Measurements from ENCODE around the gene TESK2. TPM values are rescaled to one million over a fixed set of nuclear protein-coding genes. Genes with fewer than 3 reads are reported as not detected.
"Not testable (repeated sequence)": the region's sequence is repeated elsewhere in the genome, so short reads cannot be mapped to it uniquely, and the experiment has no call there.

Gene TESK2
- total RNA-seq, 1 experiment from 2014 or later, result 13.8 TPM

GRCh38 chr1:45521413-45522323 is 30.7 kb upstream of the TESK2 start, which contains the start of gene PRDX1:
Gene PRDX1, minus strand, starts transcription at chr1:45521884. Its CDS starts 2,841 bp downstream, at chr1:45519043.
- Histone ChIP-seq H3K27me3 (ENCODE audit: insufficient read depth, low read depth) (no peaks in the 10 kb centered on the region), H2AFZ (peak within 1 kb of the TSS; percentile 55; the same call in 1 of the 2 replicates), H3K9me2 (ENCODE audit: insufficient read depth) (no peaks in the 10 kb centered on the region), H3F3A (ENCODE audit: insufficient read depth, low read depth) (peaks cover 62% of the 10 kb centered on the region), H3K4me2 (peak within 1 kb of the TSS; percentile 86), H3K4me1 (replicated peaks; ENCODE audit: insufficient read depth) (peaks cover 67% of the 10 kb centered on the region), H3K79me2 (ENCODE audit: low read depth) (peaks cover 68% of the 10 kb centered on the region), H3K27ac (peak within 1 kb of the TSS; percentile 98), H3K4me3 (peak within 1 kb of the TSS; percentile 81), H3K9me3 (ENCODE audit: insufficient read depth, low read depth) (no peaks in the 10 kb centered on the region), H3K36me3 (ENCODE audit: low read depth) (peaks cover 25% of the 10 kb centered on the region), H4K20me1 (ENCODE audit: insufficient read depth) (peaks cover 49% of the 10 kb centered on the region)
- intact Hi-C loops (cut with micrococcal nuclease; ENCODE audit: unreplicated experiment), result loop anchor here (1.0 kb wide), 2 partner anchors 29 to 36 kb away; partner anchors contain the start of gene AKR1A1
- DNase-seq, result peak; percentile 88 to 99
- TF ChIP-seq EZH2 (IDR thresholded peaks at IDR 0.05; ENCODE audit: low read depth) (no peak), CTCF (conservative IDR thresholded peaks at IDR 0.05) (no peak)
- POLR2A ChIA-PET (ENCODE audit: unreplicated experiment), result interaction anchor here (0.5 to 1.8 kb wide), 23 partner anchors 9 to 1793 kb away, joined by 3 to 20 read pairs (median 5); partner anchors contain the start of genes AKR1A1, ARMH1, CCDC163 and HECTD3
- BruUV-seq (replicated peaks), result no TSS peak
- CTCF ChIA-PET, result interaction anchor here (0.6 kb wide), 2 partner anchors 26 to 146 kb away, joined by 3 to 7 read pairs; no protein-coding TSS in a partner anchor

GRCh38 chr1:45519774-45520173 is 28.8 kb upstream of the TESK2 start:
- not testable (repeated sequence) for BruUV-seq (replicated peaks); H3K27ac ChIP-seq
- POLR2A ChIA-PET (ENCODE audit: unreplicated experiment), result interaction anchor here (0.6 to 0.7 kb wide), 3 partner anchors 31 to 786 kb away, joined by 4 to 17 read pairs (median 5); partner anchors contain the start of gene AKR1A1

GRCh38 chr1:45518910-45519309 is 27.9 kb upstream of the TESK2 start:
- Histone ChIP-seq H3K27me3 (ENCODE audit: insufficient read depth, low read depth) (no peaks in the 10 kb centered on the region), H4K20me1 (ENCODE audit: insufficient read depth) (peaks cover 77% of the 10 kb centered on the region), H3K4me3 (peak overlapping the region; percentile 81; the same call in 1 of the 2 replicates), H3K9me2 (ENCODE audit: insufficient read depth) (no peaks in the 10 kb centered on the region), H3K79me2 (ENCODE audit: low read depth) (peaks cover 87% of the 10 kb centered on the region), H2AFZ (no peak overlapping the region), H3K4me2 (peak overlapping the region; percentile 86), H3K36me3 (ENCODE audit: low read depth) (peaks cover 48% of the 10 kb centered on the region), H3K4me1 (replicated peaks; ENCODE audit: insufficient read depth) (peaks cover 51% of the 10 kb centered on the region), H3K27ac (no peak overlapping the region), H3F3A (ENCODE audit: insufficient read depth, low read depth) (peaks cover 71% of the 10 kb centered on the region), H3K9me3 (ENCODE audit: insufficient read depth, low read depth) (no peaks in the 10 kb centered on the region)
- POLR2A ChIA-PET (ENCODE audit: unreplicated experiment), result interaction anchor here (0.6 to 0.9 kb wide), 3 partner anchors 38 to 788 kb away, joined by 3 to 5 read pairs (median 4); no protein-coding TSS in a partner anchor
- TF ChIP-seq EZH2 (IDR thresholded peaks at IDR 0.05; ENCODE audit: low read depth) (no peak), CTCF (conservative IDR thresholded peaks at IDR 0.05) (no peak)
- intact Hi-C loops (cut with micrococcal nuclease; ENCODE audit: unreplicated experiment), result no loop called here
- DNase-seq, result no peak
- CTCF ChIA-PET, result interaction anchor here (0.6 to 0.8 kb wide), 3 partner anchors 36 to 115 kb away, joined by 3 to 7 read pairs (median 3); no protein-coding TSS in a partner anchor
- BruUV-seq (replicated peaks), result no TSS peak

More at GRCh38 chr1:45519774-45520173, 28.8 kb upstream of the TESK2 start:
- H3K9me3 ChIP-seq (ENCODE audit: insufficient read depth, low read depth); H3K9me2 ChIP-seq (ENCODE audit: insufficient read depth); CTCF ChIA-PET; H2AFZ ChIP-seq; H3K27me3 ChIP-seq (ENCODE audit: insufficient read depth, low read depth); intact Hi-C loops (cut with micrococcal nuclease; ENCODE audit: unreplicated experiment); DNase-seq: not testable (repeated sequence)
- H3K36me3 ChIP-seq (ENCODE audit: low read depth), result peaks cover 42% of the 10 kb centered on the region
- H3K79me2 ChIP-seq (ENCODE audit: low read depth), result peaks cover 85% of the 10 kb centered on the region
- peak overlapping the region; percentile 81 for H3K4me3 ChIP-seq
- H4K20me1 ChIP-seq (ENCODE audit: insufficient read depth), result peaks cover 68% of the 10 kb centered on the region
- H3K4me2 ChIP-seq, result peak overlapping the region; percentile 86
- peaks cover 71% of the 10 kb centered on the region for H3F3A ChIP-seq (ENCODE audit: insufficient read depth, low read depth)
- peaks cover 59% of the 10 kb centered on the region for H3K4me1 ChIP-seq (replicated peaks; ENCODE audit: insufficient read depth)

GRCh38 chr1:45518366-45518765 is 27.4 kb upstream of the TESK2 start:
- H2AFZ ChIP-seq; BruUV-seq (replicated peaks); H3K9me2 ChIP-seq (ENCODE audit: insufficient read depth); intact Hi-C loops (cut with micrococcal nuclease; ENCODE audit: unreplicated experiment); DNase-seq; H3K27ac ChIP-seq; H3K9me3 ChIP-seq (ENCODE audit: insufficient read depth, low read depth); H3K27me3 ChIP-seq (ENCODE audit: insufficient read depth, low read depth): not testable (repeated sequence)
- Histone ChIP-seq H3K79me2 (ENCODE audit: low read depth) (peaks cover 92% of the 10 kb centered on the region), H3F3A (ENCODE audit: insufficient read depth, low read depth) (peaks cover 74% of the 10 kb centered on the region), H3K36me3 (ENCODE audit: low read depth) (peaks cover 54% of the 10 kb centered on the region), H4K20me1 (ENCODE audit: insufficient read depth) (peaks cover 82% of the 10 kb centered on the region), H3K4me1 (replicated peaks; ENCODE audit: insufficient read depth) (peaks cover 45% of the 10 kb centered on the region), H3K4me2 (peak overlapping the region; percentile 86), H3K4me3 (peak overlapping the region; percentile 81; the same call in 1 of the 2 replicates)
- POLR2A ChIA-PET (ENCODE audit: unreplicated experiment), result interaction anchor here (0.9 kb wide), 1 partner anchor 65 kb away, joined by 3 read pairs; no protein-coding TSS in a partner anchor
- CTCF ChIA-PET, result interaction anchor here (0.7 to 0.8 kb wide), 3 partner anchors 39 to 636 kb away, joined by 3 to 7 read pairs (median 7); no protein-coding TSS in a partner anchor

Data from PC-9 (cell line).